GM12874 (cell line): ENCODE data around the gene MSRB1.

Source experiments
- CTCF ChIP-seq: IDR thresholded peaks from 2 replicates; pipeline ENCODE4 v1.5.1; 2011; ENCODE audit warnings: low read depth, mild to moderate bottlenecking, control low read depth, low read length, moderate library complexity; ENCODE audit not compliant: insufficient read depth

The MSRB1 gene

GRCh38 chr16:1922357-1922756, 20.6 kb downstream of the MSRB1 start:
- no peak for TF ChIP-seq CTCF

- TF ChIP-seq CTCF, result no peak
These were observed 22.2 kb downstream of the MSRB1 start for GRCh38 chr16:1920727-1921171.

GRCh38 chr16:1919327-1919998, 23.5 kb downstream of the MSRB1 start:
- no peak for TF ChIP-seq CTCF

GRCh38 chr16:1918351-1919326, 24.4 kb downstream of the MSRB1 start, which contains the start of gene HS3ST6:
HS3ST6 (minus strand) TSS chr16:1918415; CDS start chr16:1918323, 92 bp downstream.
- TF ChIP-seq CTCF, result no peak

- TF ChIP-seq CTCF, result no peak
These were observed 25.2 kb downstream of the MSRB1 start for GRCh38 chr16:1917665-1918350.

GRCh38 chr16:1917056-1917664, 25.8 kb downstream of the MSRB1 start:
- no peak for TF ChIP-seq CTCF
